GM18519 (cell line): ENCODE data around the gene COL7A1.
"Not testable (repeated sequence)": the region's sequence is repeated elsewhere in the genome, so short reads cannot be mapped to it uniquely, and the experiment has no call there.

ENCODE experiments used
- ATAC-seq: cut with Tn5 transposase; IDR thresholded peaks from one replicate; pipeline ENCODE4 v1.9.1; 2021; ENCODE audit warnings: mild to moderate bottlenecking, moderate library complexity; ENCODE audit not compliant: unreplicated experiment, low FRiP score

The COL7A1 gene

DNA sequence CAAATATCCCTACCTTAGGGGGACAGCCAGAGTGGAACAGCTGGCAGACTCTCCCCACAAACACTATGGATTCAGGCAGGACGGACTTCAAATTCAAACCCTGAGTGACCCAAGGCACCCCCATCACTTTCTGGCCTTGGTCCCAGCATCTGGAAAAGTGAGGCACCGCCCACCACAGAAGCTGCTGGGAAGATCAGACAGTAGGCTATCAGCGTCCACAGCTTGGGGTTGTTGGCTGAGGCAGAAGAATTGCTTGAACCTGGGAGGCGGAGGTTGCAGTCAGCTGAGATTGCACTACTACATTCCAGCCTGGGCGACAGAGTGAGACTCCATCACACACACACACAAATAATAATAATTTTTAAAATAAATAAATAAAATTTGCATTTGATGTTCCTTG is 47.0 kb downstream of the COL7A1 start:
- no peak for ATAC-seq

DNA sequence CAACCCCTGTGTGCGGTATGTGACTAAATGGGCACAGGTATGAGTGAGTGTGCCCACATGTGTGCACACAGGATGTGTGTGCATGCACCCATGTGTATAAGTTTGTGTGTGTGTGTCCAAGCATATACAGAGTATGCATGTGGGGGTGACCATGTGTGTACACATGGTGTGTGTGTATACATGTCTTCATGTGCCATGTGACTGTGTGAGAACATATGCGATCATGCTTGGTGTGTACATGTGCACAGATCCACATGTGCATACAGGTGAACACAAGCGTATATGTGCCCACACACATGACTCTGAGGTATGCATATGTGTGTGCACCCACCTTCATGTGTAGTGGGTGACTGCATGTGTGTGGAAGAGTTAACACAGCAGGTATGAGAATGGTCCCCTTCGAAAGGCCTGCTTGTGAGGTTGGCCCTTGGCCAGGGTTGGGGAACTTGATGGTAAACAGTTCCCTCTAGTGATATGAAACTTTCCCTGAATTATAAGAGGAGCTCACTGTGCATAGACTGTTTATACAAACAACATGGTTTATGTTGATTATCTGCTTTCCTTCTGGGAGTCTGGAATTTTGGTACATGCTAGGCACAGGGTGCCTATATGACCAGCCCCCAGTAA is 48.8 kb downstream of the COL7A1 start:
- ATAC-seq = no peak

DNA sequence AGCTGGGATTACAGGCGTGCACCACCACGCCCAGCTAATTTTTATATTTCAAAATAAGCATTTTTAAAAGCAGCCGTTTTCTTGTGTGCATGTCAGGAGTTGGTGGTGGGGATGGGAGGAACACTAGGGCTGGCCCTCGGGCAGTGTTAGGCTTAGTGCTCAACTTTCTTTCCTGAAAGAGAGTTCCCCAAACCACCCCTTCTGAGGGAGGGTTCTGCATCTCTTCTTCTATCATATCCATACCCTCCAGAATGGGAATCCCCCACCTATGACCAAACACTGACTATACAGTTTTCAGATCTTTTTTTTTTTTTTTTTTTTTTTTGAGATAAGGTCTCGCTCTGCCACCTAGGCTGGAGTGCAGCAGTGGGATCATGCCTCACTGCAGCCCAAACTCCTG is 51.0 kb downstream of the COL7A1 start:
- no peak for ATAC-seq

DNA sequence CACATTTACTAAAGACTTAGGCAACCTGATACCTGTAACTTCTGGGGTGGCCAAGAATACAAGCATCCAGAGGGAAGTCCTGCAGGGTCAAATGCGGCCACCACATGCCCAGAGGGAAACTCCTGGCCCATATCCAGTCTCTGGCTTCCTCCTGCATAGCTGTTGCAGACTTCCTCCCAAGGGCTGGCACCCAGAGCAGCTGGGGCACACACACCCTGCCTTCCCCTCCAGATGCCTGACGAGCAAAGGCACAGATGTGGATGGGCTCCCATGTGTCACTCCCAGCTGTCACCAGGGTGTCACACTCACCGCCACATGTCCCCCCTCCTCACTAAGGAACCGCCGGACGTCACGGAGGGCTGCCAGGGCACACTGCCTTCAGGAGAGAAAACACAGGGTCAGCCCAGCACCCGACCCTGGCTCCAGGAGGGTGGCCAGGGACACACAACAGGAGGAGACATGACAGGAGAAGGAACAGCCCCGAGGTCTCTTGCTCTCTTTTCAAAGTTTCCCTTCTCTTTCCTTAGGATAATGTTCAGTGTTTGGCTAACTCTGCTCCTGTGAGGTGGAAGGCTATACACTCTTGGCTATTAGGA is 51.8 kb downstream of the COL7A1 start:
- no peak for ATAC-seq

DNA sequence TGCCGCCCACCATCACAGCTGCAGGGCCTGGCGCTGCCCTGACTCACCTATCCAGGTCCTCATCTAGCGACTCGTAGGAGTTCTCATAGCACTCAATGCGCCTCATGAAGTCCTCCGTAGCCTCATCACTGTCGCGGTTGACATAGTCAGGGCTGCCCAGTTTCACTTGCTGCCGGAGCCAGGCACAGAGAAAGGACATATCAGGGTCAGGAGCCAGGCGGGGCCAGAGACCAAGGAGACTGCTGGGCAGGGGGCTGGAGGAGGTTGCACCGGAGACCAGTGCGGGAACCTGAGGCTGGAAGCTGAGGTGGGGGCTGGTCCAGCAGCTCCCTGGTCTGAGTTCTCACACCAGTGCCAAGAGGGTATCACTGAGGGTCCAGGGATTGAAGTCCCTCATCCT is 56.7 kb downstream of the COL7A1 start:
- ATAC-seq = no peak

DNA sequence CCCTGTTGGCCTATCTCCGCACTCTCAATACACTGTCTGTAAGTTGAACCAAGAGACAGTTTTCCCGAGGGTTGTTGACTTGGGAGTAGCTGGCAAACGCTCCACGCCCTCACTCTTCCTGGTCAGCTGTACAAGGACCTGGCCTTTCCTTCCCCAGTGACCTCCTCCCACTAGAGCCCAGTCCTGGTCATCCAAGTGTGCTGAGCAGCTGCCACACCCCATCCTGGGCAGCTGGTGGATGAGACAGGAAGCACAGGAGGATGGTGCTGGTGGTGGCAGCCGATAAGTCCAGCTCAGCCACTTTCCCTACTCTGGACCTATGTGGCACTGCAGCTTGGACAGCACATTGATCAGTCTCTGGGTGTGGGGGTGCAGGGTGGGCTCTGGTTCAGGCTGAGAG is 58.3 kb downstream of the COL7A1 start:
- ATAC-seq = no peak

DNA sequence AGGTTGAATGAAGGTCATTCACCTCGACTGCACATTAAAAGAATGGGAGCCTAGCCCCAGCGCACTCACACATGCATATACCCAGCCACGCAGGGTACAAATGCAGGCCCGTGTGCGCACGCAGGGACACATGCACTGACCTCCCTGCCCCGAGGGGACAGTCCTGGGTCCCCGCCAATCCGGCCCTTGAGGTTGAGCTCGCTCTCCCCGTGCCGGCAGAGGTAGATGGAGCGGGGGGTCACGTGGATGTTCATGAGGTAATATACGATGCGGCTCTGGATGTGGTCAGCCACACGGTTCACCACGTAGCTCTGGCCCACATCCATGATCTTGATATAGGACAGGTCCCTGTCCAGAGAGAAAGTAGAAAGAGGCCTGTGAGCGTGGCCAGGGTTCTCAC is 59.0 kb downstream of the COL7A1 start:
- no peak for ATAC-seq

DNA sequence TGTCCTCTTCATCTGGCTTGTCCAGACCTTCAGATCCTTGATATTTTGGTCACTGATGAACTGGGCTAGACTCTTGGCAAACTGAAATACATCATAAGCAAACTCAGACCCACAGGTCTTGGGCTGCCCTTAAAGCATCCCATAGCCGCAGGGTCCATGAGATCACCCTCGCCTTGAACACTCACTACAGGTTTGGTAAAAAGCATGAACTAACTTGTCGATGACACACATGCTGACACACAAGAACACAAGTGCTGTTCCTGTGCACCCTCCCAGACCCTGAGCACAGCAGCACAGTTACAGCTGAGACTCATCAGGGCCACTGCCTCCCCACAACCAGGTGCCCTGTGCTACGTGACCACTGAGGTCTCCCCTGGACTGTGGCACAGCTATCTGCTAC is 59.6 kb downstream of the COL7A1 start:
- no peak for ATAC-seq

DNA sequence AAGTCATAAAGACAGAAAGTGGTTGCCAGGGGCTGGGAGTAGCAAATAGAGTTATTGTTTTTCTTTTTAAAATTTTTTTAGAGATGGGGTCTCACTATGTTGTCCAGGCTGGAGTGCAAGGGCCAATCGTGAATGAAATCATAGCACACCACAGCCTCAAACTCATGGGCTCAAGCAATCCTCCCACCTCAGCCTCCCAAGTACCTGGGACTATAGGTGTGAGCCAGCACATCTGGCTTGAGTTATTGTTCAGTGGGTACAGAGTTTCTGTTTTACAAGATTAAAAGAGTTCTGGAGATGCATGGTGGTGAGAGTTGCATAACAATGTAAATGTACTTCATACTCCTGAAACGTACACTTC is 62.2 kb downstream of the COL7A1 start:
- ATAC-seq = no peak

DNA sequence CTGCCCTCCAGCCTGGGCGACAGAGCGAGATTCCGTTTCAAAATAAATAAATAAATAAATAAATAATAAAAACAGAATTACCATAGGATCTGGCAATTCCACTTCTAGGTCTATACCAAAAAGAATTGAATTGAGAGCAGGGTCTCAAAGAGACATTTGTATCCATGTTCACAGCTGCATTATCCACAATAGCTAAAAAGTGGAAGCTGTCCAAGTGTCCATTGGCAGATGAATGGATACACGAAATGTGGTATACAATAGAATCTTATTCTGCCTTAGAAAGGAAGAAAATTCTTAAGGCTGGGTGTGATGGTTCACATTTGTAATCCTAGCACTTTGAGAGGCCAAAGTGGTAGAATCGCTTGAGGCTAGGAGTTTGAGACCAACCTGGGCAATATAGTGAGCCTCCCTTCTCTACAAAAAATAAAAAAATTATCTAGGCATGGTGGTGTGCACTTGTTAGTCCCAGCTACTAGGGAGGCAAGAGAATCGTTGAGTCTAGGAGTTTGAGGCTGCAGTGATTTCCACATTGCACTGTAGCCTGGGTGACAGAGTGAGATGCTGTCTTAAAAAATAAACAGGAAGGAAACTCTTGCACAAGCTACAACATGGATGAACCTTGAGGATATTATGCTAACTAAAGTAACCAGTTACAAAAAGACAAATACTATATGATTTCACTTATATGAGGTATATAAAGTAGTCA is 62.7 kb downstream of the COL7A1 start:
- no peak for ATAC-seq

DNA sequence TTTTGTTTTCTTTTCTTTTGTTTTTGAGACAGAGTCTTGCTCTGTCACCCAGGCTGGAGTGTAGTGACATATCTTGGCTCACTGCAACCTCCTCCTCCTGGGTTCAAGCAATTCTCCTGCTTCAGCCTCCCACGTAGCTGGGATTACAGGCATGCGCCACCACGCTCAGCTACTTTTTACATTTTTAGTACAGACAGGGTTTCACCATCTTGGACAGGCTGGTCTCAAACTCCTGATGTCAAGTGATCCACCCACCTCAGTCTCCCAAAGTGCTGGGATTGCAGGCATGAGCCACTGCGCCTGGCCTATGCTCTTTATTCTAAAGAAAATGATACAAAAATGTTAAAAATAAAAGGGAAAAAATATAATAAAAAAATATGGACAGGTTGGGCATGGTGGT is 64.4 kb downstream of the COL7A1 start:
- not testable (repeated sequence) for ATAC-seq

DNA sequence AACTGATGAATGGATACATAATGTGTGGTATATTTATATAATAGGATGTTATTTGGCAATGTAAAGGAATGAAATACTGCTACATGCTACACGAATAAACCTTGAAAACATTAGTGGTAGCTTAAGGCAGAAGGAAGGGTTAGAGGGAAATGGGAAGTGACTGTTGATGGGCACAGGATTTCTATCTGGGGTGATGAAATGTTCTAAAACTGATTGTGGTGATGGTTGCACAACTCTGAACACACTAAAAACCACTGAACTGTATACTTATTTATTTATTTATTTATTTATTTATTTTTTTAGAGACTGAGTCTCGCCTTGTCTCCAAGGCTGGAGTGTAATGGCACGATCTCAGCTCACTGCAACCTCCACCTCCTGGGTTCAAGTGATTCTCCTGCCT is 66.4 kb downstream of the COL7A1 start:
- no peak for ATAC-seq

DNA sequence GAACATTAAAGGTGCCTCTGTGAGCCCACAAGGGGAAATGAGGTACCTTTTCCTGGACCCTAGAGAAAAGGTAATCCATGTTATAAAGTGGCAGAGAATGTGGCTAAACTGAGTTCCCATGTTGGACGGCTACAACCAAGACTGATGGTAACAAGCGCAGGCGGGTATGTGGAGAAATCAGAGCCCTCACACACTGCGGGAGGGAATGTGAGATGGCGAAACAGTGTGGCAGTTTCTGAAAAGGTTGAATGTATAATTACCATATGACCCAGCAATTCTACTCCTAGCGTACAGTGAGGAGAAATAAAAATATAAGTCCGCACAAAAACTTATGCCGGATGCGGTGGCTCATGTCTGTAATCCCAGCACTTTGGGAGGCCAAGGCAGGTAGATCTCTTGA is 67.1 kb downstream of the COL7A1 start:
- no peak for ATAC-seq

DNA sequence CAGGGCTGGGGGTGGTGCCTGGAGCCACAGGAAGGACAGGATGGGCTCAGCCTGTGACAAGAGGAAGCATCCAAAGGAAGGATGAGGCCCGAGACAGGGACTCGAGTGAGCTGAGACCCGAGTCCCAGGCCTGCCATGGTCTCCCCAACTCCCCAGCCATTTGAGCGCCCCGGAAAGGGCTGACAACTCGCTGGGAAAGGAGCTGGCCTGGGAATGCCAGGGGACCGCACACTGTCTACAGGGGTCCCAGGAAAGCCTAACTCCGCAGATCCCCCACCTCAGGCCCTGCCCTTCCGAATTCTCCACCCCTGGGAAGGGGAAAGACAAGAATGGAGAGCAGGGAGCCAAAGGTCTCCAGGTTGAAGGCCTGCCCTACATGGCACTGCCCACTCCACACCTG is 70.2 kb downstream of the COL7A1 start:
- ATAC-seq = no peak

DNA sequence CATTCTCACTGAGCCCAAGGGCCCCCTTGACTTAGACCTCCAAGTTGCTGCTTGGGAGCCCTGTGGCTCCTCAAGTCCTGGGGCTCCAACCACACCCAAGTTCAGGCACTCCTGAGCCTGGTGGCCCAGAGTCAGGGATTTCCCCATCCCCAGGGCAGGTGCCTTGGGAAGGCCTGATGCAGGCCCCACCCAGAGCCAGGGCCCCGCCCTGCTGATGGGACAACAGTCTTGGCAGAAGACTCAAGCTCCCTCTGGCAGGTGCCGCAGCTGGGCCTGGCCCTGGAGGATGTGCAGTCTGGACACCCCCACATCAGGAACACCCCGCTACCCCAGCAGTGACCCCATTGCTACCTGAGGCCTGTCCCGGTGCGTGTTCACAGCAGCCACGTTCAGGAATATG is 73.5 kb downstream of the COL7A1 start:
- ATAC-seq = no peak

DNA sequence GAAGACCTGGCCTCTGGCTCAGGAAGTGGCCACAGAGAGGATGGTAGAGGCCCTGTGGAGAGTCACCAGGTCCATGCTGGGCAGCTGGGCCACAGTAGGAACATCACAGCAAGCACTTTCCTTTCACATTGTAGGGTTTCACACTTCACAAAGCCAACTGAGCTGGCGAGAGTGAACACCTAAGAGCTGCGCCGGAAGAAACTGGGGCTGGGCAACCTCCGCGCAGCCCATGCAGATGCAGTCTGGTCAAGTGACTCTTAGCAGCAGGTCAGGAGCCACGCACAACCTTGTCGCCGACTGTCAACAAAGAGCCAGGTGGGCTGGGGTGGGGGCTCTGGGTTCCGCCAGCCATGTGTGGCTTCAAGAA is 75.9 kb downstream of the COL7A1 start:
- no peak for ATAC-seq

DNA sequence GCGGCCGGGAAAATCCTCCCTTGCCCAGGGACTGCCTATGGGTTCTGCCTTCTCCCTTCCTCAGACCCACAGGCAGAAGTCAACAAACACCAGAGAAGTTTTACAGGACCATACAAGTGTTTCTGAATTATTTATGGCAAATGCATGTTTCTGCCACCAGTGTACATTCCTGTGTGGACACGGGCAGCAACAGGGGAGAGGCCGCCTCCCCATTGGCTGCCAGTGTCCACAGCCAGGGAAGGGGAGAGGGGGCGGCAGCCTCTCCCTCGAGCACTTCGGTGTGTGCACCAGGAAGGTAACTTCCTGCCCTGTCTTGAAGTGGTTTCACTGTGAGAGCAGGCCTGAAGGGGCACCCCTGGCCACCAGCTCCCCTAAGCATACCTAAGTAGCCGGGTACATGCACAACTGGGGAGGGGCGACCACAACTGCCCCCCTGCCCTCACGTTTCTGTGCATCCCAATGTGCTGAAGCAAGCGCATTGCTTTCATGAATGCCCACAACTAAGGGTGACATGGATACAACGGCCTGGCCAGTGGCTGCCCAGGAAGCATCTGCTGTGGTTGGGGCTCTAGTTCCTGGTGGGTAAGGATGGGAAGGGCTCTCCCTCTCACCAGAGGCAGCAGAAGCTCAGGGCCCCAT is 76.4 kb downstream of the COL7A1 start:
- no peak for ATAC-seq

DNA sequence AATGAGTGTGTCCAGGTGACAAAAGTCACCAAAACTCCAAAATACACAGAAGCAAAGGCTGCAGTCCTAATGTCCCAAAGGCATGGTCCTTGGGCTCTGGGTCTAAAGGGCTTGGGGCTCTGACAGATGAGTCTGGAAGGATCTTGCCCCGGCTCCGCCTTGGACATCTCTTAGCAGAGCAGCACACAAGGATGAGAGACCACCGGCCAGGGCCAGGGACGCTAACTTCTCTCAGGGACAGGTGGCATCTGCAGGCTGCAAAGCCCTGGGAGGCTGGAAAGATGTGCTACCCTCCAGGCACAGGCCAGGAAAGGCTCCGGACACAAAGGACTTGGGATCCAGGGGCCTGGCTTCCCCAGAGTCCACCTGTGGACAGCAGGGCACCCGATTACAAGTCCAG is 77.1 kb downstream of the COL7A1 start:
- ATAC-seq = no peak

DNA sequence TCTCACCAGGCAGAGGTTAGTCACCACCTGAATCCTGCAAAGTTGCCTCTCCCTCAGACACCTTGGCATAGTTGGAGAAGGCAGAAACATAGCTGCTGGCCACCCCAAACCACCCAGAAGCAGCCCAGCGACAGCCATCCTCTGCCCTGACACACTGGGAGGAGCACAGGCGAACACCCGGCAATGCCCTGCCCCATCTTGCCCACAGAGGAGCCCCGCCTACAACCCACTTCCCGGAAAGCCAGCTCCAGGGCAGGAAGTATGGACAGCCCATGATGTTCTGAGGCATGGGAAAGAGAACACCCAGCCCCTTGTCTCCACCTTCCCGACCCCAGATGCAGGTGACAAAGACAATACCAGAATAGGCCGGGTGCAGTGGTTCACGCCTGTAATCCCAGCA is 78.6 kb downstream of the COL7A1 start:
- no peak for ATAC-seq

DNA sequence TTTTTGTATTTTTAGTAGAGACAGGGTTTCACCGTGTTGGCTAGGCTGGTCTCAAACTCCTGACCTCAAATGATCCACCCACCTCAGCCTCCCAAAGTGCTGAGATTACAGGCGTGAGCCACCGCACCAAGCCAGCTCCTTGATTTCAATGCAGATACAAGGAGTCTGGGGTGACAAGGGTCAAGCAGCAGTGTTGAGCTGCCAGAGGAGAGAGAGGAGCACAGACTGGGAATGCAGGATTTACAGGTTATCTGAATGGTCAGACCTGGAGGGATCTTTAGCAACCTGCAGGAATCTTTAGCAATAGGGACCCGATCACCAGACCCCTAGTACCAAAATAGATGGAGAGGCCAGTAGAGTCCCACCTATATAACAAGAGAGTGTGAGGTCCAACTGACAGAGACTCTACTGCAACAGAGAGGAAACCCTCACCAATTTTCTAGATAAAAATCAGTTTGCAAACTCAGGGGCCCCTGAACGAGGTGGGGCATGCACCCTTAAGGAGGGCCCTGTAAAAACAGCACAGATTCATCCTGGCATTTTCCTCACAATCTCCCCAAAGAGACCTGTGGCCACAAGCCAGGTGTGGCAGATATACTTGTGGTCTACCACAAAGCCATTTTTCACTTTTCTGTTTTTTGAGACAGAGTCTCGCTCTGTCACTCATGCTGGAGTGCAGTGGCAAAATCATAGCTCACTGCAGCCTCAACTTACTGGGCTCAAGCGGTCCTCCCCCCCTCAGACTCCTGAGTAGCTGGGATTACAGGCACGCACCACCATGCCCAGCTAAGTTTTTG is 80.5 kb downstream of the COL7A1 start:
- ATAC-seq = no peak
